ENCODE measurements around the gene GNPAT.

DNA sequence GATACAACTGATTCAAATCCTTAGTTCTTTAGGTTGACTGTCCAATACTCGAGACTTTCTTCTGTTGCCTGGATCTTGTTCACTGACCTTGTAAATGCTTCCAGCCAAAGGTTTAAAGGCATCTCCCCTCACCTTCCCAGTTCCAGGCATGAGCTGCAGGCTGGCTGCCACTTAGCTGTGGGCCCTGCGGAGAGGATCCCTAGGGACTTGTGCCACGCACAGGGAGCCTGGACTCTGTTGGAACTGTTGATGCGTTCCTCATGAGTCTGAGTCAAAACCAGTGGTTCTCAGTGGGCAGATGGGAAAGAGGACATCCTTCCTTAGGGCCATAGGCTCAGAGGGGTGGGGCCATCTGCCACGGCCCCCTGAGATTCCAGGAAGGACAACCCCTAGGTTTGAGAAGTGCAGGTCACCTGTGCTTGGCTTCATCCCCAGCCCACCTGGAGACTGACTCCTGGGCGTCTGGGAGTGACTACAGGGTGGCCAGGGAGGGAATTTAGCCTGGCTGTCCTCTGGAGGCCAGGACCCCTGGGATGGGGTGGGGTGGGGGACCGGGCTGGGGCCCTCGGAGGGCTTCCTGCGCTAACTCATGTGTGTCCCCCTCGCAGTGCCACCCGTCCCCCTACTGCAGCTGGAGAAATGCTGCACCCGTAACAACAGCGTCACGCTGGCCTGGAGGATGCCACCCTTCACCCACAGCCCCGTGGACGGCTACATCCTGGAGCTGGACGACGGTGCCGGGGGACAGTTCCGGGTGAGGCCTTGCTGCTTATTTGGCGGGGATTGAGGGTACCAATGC, 37.6 kb upstream of the GNPAT start:
- TF ChIP-seq, protein P1, sequence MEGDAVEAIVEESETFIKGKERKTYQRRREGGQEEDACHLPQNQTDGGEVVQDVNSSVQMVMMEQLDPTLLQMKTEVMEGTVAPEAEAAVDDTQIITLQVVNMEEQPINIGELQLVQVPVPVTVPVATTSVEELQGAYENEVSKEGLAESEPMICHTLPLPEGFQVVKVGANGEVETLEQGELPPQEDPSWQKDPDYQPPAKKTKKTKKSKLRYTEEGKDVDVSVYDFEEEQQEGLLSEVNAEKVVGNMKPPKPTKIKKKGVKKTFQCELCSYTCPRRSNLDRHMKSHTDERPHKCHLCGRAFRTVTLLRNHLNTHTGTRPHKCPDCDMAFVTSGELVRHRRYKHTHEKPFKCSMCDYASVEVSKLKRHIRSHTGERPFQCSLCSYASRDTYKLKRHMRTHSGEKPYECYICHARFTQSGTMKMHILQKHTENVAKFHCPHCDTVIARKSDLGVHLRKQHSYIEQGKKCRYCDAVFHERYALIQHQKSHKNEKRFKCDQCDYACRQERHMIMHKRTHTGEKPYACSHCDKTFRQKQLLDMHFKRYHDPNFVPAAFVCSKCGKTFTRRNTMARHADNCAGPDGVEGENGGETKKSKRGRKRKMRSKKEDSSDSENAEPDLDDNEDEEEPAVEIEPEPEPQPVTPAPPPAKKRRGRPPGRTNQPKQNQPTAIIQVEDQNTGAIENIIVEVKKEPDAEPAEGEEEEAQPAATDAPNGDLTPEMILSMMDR (conservative IDR thresholded peaks at IDR 0.05): no peak
- TF ChIP-seq EZH2 (IDR thresholded peaks at IDR 0.05; ENCODE audit: low read depth): no peak
